ENCODE data around the gene HAS3.

GRCh38 chr16:69072640-69072974 lies 32.8 kb upstream of the HAS3 start:
- TF ChIP-seq CTCF (conservative IDR thresholded peaks at IDR 0.05) = no peak
- no peak for TF ChIP-seq EZH2 (IDR thresholded peaks at IDR 0.05; ENCODE audit: low read depth)
